CD4-positive, alpha-beta T cell treated with Interleukin-17A for 4 hours (primary cell): ENCODE data around the gene TCF7L1.
A peak's percentile ranks its signal among the peaks of the same experiment; 100 is the strongest.
"Not testable (repeated sequence)": the region's sequence is repeated elsewhere in the genome, so short reads cannot be mapped to it uniquely, and the experiment has no call there.

Experiments
- DNase-seq: peaks from one replicate; pipeline ENCODE4 v3.0.0-alpha.2; 2020; ENCODE audit warnings: mixed read lengths

The TCF7L1 gene

GRCh38 chr2:85291425-85292023 is 158.3 kb downstream of the TCF7L1 start:
- DNase-seq: peak; percentile 26

DNA sequence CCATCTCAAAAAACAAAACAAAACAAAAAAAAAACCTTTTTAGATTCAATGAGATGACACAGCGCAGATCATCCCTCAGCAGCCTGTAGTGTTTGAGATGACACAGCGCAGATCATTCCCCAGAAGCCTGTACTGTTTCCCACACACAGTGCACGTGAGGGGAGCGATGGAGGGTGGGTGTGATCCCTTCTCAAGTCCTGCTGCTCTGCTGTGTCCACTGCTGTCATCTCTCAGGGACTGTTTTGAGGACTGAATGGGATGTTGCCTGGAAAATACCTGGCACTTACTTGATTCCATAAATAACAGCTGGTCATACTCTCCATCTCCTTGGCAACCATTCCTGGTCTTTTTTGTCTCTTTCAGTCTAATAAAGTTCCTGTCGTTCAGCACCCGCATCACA is 168.9 kb downstream of the TCF7L1 start:
- DNase-seq: no peak

DNA sequence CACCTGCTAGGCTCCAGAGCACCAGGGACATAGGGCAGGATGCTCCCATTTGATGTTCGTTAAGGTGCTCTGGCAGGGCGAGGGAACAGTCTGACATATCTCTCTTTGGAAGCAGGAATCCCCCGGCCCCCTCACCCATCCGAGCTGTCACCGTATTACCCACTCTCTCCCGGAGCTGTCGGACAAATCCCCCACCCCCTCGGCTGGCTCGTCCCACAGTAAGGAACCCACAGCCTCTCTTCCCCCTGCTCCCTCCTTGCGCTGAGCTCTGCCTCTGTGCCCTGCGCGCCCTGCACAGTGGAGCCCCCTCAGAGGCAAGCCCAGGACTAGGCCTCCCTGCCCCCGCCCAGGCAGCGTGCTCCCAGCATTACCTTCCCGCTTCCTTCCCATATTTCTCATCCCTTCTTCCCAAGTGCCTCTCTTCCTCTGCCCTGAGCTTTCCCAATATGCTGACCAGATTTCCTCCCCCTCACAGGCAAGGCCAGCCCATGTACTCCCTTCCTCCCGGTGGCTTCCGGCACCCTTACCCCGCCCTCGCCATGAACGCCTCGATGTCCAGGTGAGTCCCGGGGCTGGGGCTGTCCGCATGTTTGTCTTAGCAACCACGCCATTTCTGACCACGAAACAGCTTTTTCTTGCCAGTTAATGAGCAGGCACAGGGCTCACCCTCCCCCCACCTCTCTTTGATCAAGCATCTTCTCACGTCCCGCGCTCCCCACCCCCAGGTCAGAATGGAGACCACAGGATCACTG is 170.8 kb downstream of the TCF7L1 start:
- no peak for DNase-seq

DNA sequence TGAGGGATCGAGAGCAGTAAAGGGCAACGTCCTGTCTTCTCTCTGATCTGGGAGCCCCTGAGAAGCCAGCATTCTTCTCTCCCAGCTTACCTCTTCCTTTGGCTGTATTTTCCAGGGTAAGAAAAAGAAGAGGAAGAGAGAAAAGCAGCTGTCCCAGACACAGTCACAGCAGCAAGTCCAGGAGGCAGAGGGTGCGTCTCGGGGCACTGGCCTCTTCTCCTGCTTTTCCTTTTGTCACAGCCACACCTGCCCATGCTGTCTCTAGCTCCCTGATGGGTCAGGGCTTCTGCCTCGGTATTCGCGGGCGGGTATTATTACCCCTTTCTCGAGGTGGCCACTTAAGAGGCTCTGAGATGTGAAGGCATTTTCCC is 174.3 kb downstream of the TCF7L1 start:
- DNase-seq: no peak

GRCh38 chr2:85308201-85308600 is 175.0 kb downstream of the TCF7L1 start:
- no peak for DNase-seq

GRCh38 chr2:85308896-85309555 is 175.8 kb downstream of the TCF7L1 start:
- peak; percentile 25 for DNase-seq

- peak; percentile 44 for DNase-seq
These were observed 176.6 kb downstream of the TCF7L1 start for GRCh38 chr2:85309699-85310321.

- no peak for DNase-seq
These were observed 177.1 kb downstream of the TCF7L1 start for GRCh38 chr2:85310330-85310729.

DNA sequence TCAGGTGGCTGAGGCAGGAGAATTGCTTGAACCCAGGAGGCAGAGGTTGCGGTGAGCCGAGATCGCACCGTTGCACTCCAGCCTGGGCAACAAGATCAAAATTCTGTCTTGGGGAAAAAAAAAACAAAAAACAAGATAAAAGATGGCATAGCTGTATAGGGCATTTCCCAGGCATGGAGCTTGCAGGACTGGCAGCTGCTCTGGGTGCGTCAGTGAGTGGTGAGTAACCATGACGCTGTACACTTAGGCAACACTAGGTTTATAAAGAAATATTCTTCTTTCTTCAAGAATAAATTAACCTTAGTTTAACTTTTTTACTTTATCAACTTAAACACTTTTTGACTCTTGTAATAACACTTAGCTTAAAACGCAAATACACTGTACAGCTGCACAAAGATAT is 179.2 kb downstream of the TCF7L1 start:
- DNase-seq: no peak

GRCh38 chr2:85314884-85315242 is 181.7 kb downstream of the TCF7L1 start:
- no peak for DNase-seq

DNA sequence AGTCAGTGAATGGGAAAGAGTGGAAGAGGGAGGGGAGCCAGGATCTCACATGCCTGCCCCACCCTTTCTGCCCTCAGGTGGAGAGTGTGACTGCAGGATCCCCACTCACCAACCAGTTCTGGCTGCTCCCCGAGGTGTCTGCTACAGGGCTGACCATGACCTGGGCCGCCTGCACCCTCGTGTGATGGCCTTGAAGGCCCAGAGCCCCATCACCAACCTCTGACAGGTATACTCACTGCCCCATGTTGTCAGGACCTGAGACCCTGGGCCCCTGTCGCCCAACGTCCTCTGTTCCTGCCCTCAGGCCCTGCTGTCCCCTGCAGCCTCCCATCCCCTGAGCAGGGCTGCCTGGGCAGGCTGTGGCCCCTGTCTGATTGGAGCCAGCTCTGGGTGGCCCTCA is 182.7 kb downstream of the TCF7L1 start:
- not testable (repeated sequence) for DNase-seq

DNA sequence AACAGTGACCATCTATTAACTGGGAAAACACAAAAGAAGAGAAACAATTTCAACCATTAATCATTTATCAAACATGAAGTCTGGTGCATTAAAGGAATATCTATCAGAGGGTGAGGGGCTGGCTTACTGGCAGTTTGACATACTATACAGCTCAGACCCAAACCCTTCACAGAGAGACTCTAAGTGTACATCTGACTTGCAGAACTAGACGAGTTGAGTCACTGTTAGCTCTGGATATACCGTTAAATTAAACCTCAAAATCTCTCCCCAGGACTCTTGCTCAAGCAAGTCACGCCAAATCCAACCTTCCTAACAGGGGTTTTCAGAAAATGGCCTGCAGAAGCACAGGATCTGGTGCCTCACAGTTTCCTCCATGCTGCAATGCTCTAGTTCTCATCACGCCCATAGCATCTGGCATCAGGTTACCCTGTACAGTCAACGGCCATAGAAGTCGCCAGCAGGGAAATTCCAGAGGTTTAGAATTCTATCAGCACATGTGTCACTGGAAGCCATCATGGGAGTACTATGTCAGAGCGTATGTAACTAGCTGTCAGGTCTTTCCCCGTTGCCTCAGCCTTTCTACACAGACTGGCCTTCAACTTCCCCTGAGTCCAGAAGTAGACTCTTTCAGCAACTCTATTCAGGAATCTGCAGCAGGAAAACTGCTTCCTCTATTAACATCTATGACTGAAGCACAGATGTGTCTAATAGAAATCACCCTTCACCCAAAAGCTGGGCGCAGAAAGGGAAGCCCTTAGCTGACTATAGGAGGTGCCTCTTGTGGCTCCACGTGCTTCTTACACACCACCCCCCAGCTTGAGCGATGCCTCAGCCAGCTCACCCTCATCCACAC is 185.3 kb downstream of the TCF7L1 start:
- DNase-seq: peak; percentile 11

DNA sequence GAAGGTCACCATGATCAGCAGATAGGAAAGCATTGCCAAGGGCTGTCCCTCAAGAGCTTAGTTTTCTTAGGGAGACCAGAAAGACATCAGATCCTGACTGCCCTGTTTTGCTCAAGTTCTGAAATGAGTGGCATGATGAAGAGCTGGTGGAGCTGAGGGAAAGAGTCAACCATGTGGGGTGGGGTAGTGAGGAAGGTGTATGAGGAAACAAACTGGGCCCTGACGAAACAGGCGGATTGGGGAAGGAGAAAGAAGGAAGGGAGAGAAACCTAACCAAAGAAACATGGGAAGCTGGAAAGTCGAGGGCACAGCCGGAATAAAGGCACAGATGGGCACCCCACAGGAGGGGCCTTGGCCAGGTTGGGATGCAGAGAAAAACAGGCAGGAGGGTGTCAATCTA is 186.6 kb downstream of the TCF7L1 start:
- no peak for DNase-seq

DNA sequence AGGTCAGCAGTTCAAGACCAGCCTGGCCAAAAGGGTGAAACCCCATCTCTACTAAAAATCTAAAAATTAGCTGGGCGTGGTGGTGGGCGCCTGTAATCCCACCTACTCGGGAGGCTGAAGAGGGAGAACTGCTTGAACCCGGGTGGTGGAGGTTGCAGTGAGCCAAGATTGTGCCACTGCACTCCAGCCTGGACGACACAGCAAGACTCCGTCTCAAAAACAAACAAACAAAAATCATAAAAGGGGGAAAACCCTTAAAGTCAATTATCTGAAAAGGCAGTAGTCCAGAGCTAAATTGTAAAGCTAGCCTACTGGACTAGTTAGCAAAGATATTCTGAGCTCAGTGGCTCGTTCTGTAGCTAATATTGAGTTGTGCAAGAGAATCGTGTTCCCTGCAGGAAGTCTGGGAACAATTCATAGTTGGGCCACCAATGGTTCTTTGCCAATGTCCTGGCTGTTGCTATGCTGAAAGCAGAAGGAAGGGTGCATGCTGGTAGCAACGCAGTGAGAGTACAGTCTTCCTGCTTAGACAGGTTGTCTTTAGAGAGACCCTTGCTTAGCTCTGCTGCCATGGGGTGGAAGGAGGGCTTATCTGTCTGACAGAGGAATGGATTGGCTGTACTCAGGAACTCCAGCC is 190.3 kb downstream of the TCF7L1 start:
- DNase-seq: no peak

DNA sequence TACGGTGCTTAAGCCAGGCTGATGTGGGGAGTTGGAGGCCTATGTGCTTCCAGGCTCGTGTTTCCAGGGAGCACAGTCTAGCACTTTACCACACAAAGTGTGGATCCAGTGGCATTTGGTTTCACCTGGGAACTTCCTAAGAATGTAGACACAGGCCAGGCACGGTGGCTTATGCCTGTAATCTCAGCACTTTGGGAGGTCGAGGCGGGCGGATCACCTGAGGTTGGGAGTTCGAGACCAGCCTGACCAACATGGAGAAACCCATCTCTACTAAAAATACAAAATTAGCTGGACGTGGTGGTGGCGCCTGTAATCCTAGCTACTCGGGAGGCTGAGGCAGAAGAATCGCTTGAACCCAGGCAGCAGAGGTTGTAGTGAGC is 190.8 kb downstream of the TCF7L1 start:
- not testable (repeated sequence) for DNase-seq

GRCh38 chr2:85324639-85325465 is 191.7 kb downstream of the TCF7L1 start:
- DNase-seq: no peak

DNA sequence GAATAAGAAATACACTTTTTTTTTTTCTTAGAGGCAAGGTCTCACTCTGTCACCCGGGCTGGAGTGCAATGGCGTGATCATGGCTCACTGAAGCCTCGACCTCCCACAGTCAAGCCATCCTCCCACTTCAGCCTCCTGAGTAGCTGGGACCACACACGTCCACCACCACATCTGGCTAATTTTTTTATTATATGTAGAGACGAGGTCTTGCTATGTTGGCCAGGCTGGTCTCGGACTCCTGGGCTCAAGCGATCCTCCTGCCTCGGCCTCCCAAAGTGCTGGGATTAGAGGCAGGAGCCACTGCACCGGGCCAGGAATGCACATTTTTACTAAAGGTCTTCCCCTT is 192.2 kb downstream of the TCF7L1 start:
- DNase-seq: no peak

DNA sequence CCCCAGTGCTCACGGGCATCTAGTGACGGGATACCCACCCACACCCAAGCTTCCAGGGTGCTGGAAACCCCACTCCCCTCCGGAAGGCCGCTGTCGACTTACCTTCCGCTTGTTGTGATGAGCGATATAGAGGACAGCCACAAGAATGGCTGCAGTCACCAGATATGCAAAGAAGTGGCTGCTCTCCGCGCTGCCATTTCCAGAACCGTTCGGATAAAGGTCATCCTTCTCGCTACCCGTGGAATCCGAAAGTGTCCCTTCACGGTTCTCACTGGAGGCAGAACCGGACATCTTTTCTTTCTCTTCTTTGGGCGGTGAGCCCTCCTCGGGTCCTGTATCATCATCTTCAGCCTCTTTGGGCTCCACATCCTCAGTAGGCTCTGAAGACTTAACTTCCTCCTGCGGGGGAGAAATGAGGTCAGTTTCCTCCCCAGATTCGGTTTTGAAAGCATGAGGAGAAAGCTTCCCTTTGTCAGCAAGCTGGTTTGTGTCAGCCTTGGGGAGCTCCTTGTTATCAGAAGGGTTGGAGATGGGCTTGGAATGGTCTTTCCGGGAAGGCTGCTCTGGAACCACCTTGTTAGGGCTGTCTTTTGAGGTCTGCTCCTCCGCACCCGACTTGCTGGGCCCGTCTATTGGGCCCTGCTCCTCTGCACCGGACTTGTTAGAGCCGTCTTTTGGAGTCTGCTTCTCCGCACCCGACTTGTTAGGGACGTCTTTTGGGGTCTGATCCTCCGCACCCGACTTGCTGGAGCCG is 193.4 kb downstream of the TCF7L1 start:
- peak; percentile 58 for DNase-seq

DNA sequence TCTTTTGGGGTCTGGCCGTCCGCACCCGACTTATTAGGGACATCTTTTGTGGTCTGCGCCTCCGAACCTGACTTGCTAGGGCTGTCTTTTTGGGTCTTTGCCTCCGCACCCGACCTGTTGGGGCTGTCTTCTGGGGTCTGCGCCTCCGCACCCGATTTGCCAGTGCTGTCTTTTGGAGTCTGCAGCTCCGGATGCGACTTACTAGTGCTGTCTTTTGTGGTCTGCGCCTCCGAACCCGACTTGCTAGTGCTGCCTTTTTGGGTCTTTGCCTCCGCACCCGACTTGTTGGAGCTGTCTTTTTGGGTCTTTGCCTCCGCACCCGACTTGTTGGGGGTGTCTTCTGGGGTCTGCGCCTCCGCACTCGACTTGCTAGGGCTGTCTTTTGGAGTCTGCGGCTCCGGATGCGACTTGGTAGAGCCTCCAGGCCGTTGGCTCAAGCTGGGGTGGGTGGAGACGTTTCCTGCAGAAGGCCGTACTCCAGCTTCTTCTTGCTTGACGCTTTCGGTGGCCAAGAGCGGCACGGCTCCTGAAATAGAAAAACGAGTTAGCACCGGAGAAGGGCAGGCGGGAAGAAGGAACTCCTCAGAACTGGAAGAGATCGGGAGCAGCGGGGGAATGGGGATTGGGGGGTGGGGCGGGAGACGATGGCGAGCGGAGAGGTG is 194.1 kb downstream of the TCF7L1 start:
- peak; percentile 69 for DNase-seq
